Lung (tissue), 12 donors: Measurements from ENCODE around the gene TEF. TPM values are rescaled to one million over a fixed set of nuclear protein-coding genes. Genes with fewer than 3 reads are reported as not detected.

Experiments
- ATAC-seq: fragments of 200-7000 bp; cut with Tn5 transposase; one replicate; pipeline ENCODE4 v1.9.1; 2020; ENCODE audit warnings: moderate number of reproducible peaks; ENCODE audit not compliant: insufficient read depth, low FRiP score
- DNase-seq, 3 donors: peaks; one replicate each; pipeline ENCODE4 v3.0.0-alpha.2; 2013 to 2017
- H3K27ac ChIP-seq, 2 donors: one replicate each; pipeline ENCODE4 v1.5.1; 2013; ENCODE audit warnings: mild to moderate bottlenecking in 2 of 2, moderate library complexity in 2 of 2, control low read depth in 1 of 2, inconsistent platforms in 1 of 2, low read depth in 1 of 2, low read length in 1 of 2
- H3K27me3 ChIP-seq, 3 donors: one replicate each; pipeline ENCODE4 v1.5.1; 2013; ENCODE audit warnings: low read length in 2 of 3; ENCODE audit not compliant: control insufficient read depth in 3 of 3, insufficient read depth in 3 of 3
- H3K36me3 ChIP-seq, 4 donors: one replicate each; pipeline ENCODE4 v1.5.1; 2013; ENCODE audit warnings: low read length in 4 of 4, mild to moderate bottlenecking in 1 of 4, moderate library complexity in 1 of 4; ENCODE audit not compliant: control insufficient read depth in 4 of 4, insufficient read depth in 4 of 4
- H3K4me1 ChIP-seq, 5 donors: one replicate each; pipeline ENCODE4 v1.5.1; 2013; ENCODE audit warnings: low read length in 5 of 5, mild to moderate bottlenecking in 2 of 5, moderate library complexity in 1 of 5; ENCODE audit not compliant: control insufficient read depth in 5 of 5, insufficient read depth in 5 of 5
- H3K4me3 ChIP-seq: one replicate; pipeline ENCODE4 v1.5.1; 2013; ENCODE audit warnings: mild to moderate bottlenecking, control low read depth, moderate library complexity
- H3K9ac ChIP-seq, 2 donors: one replicate each; pipeline ENCODE4 v1.5.1; 2013; ENCODE audit warnings: low read length in 2 of 2, control low read depth in 1 of 2; ENCODE audit not compliant: insufficient read depth in 1 of 2
- H3K9me3 ChIP-seq, 4 donors: one replicate each; pipeline ENCODE4 v1.5.1; 2013; ENCODE audit warnings: low read length in 3 of 4, mild to moderate bottlenecking in 1 of 4, moderate library complexity in 1 of 4; ENCODE audit not compliant: control insufficient read depth in 4 of 4, insufficient read depth in 3 of 4
- CTCF ChIP-seq: IDR thresholded peaks from 2 replicates; pipeline ENCODE4 v1.5.1; 2012; ENCODE audit warnings: mild to moderate bottlenecking; ENCODE audit errors: control extremely low read depth, extremely low read depth
- WGBS, 2 donors: extraction: QIAGEN DNeasy Blood & Tissue Kit; methylation state at CpG; one replicate each; pipeline ENCODE4 v1.1.7; 2013; 5-methylcytosine and 5-hydroxymethylcytosine counted together
- polyA plus RNA-seq, 2 donors: library from polyadenylated mRNA; stranded (reverse); fragments of 200-250 nt; gene quantifications; one replicate each; pipeline ENCODE4 v1.2.1, GENCODE V29; 2013
- total RNA-seq, 2 donors: library from RNA; depleted of rRNA in 1 of 2; stranded (reverse); fragments of >200 nt in 1 of 2; gene quantifications; one replicate each; pipeline ENCODE4 v1.2.1, GENCODE V29; 2014 to 2021
- donor health status: control.
- donor health status: control.
- donor health status: Bipolar disorder and iron deficiency.
- donor health status: healthy.
- donor health status: DM: yes; HTN: yes; CAD: no.

The TEF gene
- total and polyA plus RNA-seq, 4 donors = 6.4 to 23.8 (median 14.1) TPM

DNA sequence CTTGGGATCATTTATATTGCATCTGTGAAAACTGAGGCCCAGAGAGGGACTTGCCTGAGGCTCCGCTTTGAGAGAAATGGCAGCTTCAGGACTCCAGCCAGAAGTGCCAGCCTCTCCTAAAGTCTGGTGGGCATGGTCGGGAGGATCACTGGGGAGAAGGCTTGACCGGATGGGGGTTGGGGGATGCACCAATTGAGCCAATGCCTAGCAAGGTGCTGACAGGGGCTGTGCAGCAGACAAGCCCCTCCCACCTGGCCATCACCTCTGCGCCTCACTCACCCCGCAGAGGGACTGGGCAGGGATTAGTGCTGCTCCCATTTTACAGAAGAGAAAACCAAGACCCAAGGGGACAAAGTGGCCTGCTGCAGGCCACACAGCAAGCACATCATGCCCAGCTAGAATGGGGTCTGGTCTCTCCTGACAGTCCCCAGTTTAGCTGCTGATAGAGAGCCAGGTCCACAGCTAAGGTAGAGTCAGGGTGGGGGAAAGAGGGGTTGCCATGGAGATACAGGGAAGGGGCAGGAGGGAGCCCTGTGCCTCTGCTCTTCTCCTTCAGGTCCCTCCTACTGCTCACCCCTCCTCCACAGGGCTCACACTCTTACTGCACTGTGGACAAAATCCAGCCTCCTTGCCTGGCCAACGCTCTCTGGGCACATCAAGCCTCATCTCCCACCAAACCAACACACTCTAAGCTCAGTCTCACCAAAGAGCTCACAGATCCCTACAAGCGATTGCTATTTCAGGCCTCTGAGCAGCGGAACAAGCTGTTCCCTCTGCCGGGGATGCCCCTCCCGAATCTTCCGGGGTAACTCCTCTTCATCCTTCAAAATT, 29.5 kb downstream of the TEF start:
- no peak for ATAC-seq
- Histone ChIP-seq H3K36me3 (no peaks in the 10 kb centered on the region), H3K4me3 (no peak overlapping the region), H3K9ac (no peak overlapping the region), H3K4me1 (peaks cover 0 to 30% (median 7%) of the 10 kb centered on the region in 5 donors), H3K9me3 (no peaks in the 10 kb centered on the region), H3K27ac (peak overlapping the region; percentile 85 to 96), H3K27me3 (no peaks in the 10 kb centered on the region)
- no peak for DNase-seq
- 82 to 86% methylated on average over 11 of the region's 11 CpGs for WGBS, 2 donors
- TF ChIP-seq CTCF = no peak

DNA sequence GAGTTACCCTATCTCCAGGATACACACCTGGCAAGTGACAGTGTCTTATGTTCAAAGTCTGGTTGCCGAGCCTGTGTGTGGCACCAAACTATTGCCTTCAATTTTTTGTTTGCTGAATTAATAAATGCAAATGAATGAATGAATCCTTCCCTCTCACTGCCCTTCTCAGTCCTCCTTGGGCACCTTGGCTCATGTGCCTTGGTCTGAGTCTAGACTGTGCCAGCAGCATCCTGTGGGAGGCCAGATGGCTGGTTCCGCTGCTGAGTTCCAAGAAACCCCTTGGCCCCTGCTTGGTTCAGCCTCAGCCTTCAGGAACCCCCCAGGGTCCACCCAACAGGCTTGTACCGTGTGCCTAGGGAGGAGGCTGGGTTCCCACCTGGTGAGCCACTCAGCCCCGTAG, 33.8 kb downstream of the TEF start:
- ATAC-seq = no peak
- no peaks in the 10 kb centered on the region for H3K36me3 ChIP-seq
- H3K27ac ChIP-seq = peak overlapping the region; percentile 30 to 96

DNA sequence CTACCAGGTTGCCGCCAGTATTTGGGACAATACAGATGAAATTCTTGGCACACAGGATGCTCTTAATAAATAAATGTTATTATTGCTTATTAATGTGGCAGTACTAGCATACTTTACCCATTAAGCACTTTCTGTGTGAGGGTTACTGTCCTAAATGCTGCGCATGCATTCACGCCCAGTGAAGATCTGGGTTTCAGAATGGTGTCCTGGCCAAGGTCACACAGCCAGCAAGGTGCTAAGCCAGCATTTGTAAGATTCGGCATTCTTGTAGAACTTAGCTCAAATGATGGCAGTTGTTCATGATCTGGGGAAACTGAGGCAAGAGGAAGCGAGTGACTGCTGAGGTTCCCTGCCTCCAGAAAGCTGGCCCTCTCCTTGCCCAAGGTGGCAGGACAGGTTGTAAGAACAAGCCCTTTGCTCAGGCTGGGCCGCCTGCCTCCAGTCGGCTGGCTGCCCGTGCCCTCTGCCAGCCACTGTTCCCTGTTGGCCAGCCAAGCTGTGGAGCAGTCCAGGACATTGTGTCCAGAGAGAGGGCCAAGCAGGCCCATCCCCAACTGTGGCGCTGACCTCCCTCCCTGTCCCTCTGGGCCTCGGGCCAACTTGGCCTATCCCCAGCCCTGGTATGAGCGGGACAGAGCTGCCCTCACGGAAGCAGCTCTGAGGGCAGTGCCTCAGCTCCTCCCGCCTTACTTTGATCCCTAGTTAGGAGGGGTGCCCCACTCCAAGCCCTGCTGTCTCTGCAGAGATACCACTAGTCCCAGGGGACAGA, 36.1 kb downstream of the TEF start:
- no peaks in the 10 kb centered on the region for H3K27me3 ChIP-seq
- peak overlapping the region; percentile 82 to 92 for H3K27ac ChIP-seq
- TF ChIP-seq CTCF = no peak
- H3K9me3 ChIP-seq = no peaks in the 10 kb centered on the region
- ATAC-seq (peak; percentile 44), DNase-seq (peak; percentile 34 to 55 (median 40))
- peaks cover 2 to 25% (median 7%) of the 10 kb centered on the region in 5 donors for H3K4me1 ChIP-seq
- no peak overlapping the region for H3K9ac ChIP-seq
- H3K36me3 ChIP-seq = peaks cover 0 to under 1% (median 0%) of the 10 kb centered on the region in 4 donors
- 52 to 80% methylated on average over 13 of the region's 13 CpGs for WGBS, 2 donors
- no peak overlapping the region for H3K4me3 ChIP-seq

More for the DNA sequence above, 33.8 kb downstream of the TEF start:
- WGBS, 2 donors = 96 to 98% methylated on average over 4 of the region's 4 CpGs
- TF ChIP-seq CTCF = no peak
- DNase-seq = no peak
- Histone ChIP-seq H3K27me3 (no peaks in the 10 kb centered on the region), H3K4me3 (no peak overlapping the region), H3K9ac (no peak overlapping the region), H3K4me1 (peaks cover 2 to 41% (median 12%) of the 10 kb centered on the region in 5 donors), H3K9me3 (no peaks in the 10 kb centered on the region)
